Endothelial cell of umbilical vein (primary cell): Measurements from ENCODE around the gene MEGF11. TPM values are rescaled to one million over a fixed set of nuclear protein-coding genes. Genes with fewer than 3 reads are reported as not detected.

Experiments
- BruUV-seq: library from RNA; stranded (reverse); fragments of 400-500 nt; replicated peaks from 2 replicates; lab custom pipeline; 2021; lab: Mats Ljungman, UMichigan
- CTCF ChIA-PET: fragments of 300-600, 350-600 bp; sonication (Branson Sonifier 250); formaldehyde crosslinking; loops from one replicate; lab custom pipeline; 2021; ENCODE audit warnings: antibody characterized with exemption, inconsistent platforms; lab: Charles Lee
- POLR2A ChIA-PET: fragments of 300-600, 350-600 bp; sonication (Branson Sonifier 250); formaldehyde crosslinking; loops from one replicate; lab custom pipeline; 2021; ENCODE audit warnings: antibody characterized with exemption, inconsistent platforms; lab: Charles Lee
- DNase-seq: peaks from one replicate; pipeline ENCODE4 v3.0.0-alpha.2; 2011; ENCODE audit warnings: low read depth, low spot score
- FAIRE-seq: peaks from 2 replicates; lab custom pipeline; 2011; peaks lifted over from hg19 to GRCh38; lab: Jason Lieb, UNC
- H2AFZ ChIP-seq: 2 replicates; pipeline ENCODE4 v1.6.0; 2012; ENCODE audit warnings: low read depth, low read length, control low read depth, inconsistent platforms
- H3K27ac ChIP-seq: 2 replicates; pipeline ENCODE4 v1.5.1; 2011; ENCODE audit warnings: low read depth, mild to moderate bottlenecking, control low read depth, low read length, moderate library complexity; ENCODE audit not compliant: insufficient read depth
- H3K27me3 ChIP-seq, 2 experiments: 2 replicates each; pipeline versions ENCODE4 v1.6.0 to v1.6.1; 2011; ENCODE audit warnings: low read length in 2 of 2, mixed read lengths in 1 of 2; ENCODE audit not compliant: control insufficient read depth in 2 of 2, insufficient read depth in 2 of 2
- H3K36me3 ChIP-seq, 2 experiments: 2 replicates in 1 of 2; 3 replicates in 1 of 2; pipeline ENCODE4 v1.5.1; 2011; ENCODE audit warnings: low read length in 2 of 2, mild to moderate bottlenecking in 1 of 2, moderate library complexity in 1 of 2; ENCODE audit not compliant: control insufficient read depth in 2 of 2, insufficient read depth in 2 of 2; ENCODE audit errors: extremely low read depth in 1 of 2
- H3K4me1 ChIP-seq: 3 replicates; pipeline ENCODE4 v1.5.1; 2011; ENCODE audit warnings: mild to moderate bottlenecking, low read length; ENCODE audit not compliant: control insufficient read depth, insufficient read depth; ENCODE audit errors: extremely low read depth
- H3K4me2 ChIP-seq: 2 replicates; pipeline ENCODE4 v1.6.1; 2011; ENCODE audit warnings: low read length, control low read depth, mixed read lengths; ENCODE audit not compliant: insufficient read depth
- H3K4me3 ChIP-seq, 3 experiments: fragments of 200-600 bp in 1 of 3; sonication (generic), shearing (Covaris generic) in 1 of 3; replicated peaks in 1 of 3; 2 replicates each; pipeline ENCODE4 v1.5.1; 2011 to 2016; ENCODE audit warnings: control low read depth in 3 of 3, low read length in 3 of 3, mild to moderate bottlenecking in 2 of 3, inconsistent platforms in 1 of 3, low read depth in 1 of 3, moderate library complexity in 1 of 3; ENCODE audit not compliant: insufficient read depth in 1 of 3
- H3K79me2 ChIP-seq: 2 replicates; pipeline ENCODE4 v1.6.0; 2012; ENCODE audit warnings: low read length, inconsistent platforms; ENCODE audit not compliant: control insufficient read depth, insufficient read depth
- H3K9ac ChIP-seq: replicated peaks from 2 replicates; pipeline ENCODE3; 2011; ENCODE audit warnings: low read length, control low read depth; ENCODE audit not compliant: insufficient read depth; ENCODE audit errors: extremely low read depth
- H3K9me1 ChIP-seq: replicated peaks from 3 replicates; pipeline ENCODE4 v1.6.0; 2011; ENCODE audit warnings: mild to moderate bottlenecking, low read length; ENCODE audit not compliant: control insufficient read depth, insufficient read depth; ENCODE audit errors: extremely low read depth
- H3K9me3 ChIP-seq: replicated peaks from 2 replicates; pipeline ENCODE4 v1.5.1; 2012; ENCODE audit warnings: low read length, inconsistent platforms; ENCODE audit not compliant: control insufficient read depth, insufficient read depth
- H4K20me1 ChIP-seq: replicated peaks from 2 replicates; pipeline ENCODE3; 2011; ENCODE audit warnings: mild to moderate bottlenecking, low read length; ENCODE audit not compliant: control insufficient read depth, insufficient read depth; ENCODE audit errors: extremely low read depth
- CTCF ChIP-seq, 2 donors: IDR thresholded peaks; 1 replicate in 1 of 2; 2 replicates in 1 of 2; pipeline ENCODE4 v1.5.1; 2011; ENCODE audit warnings: low read length in 2 of 2, mild to moderate bottlenecking in 2 of 2, moderate library complexity in 2 of 2, control low read depth in 1 of 2, inconsistent platforms in 1 of 2, low read depth in 1 of 2; ENCODE audit not compliant: insufficient read depth in 1 of 2; ENCODE audit errors: extremely low read depth in 1 of 2
- JUN ChIP-seq: IDR thresholded peaks from 2 replicates; pipeline ENCODE4 v1.6.1; 2011; ENCODE audit warnings: borderline replicate concordance, low read depth; ENCODE audit not compliant: insufficient read length, insufficient read depth
- POLR2A ChIP-seq: IDR thresholded peaks from 2 replicates; pipeline ENCODE4 v1.6.1; 2012; ENCODE audit warnings: low read depth, mild to moderate bottlenecking, control low read depth, low read length
- dilution Hi-C: fragments of 300-500 bp; cut with MboI; formaldehyde crosslinking; loops from one replicate; pipeline ENCODE4 v1.15.0; 2019; ENCODE audit warnings: low sequenced_read_pairs; ENCODE audit not compliant: extremely low pct_ligation_motif_present
- intact Hi-C: fragments of 100-400 bp; cut with micrococcal nuclease; formaldehyde crosslinking; loops from one replicate; pipeline ENCODE4 v1.10.0; 2022
- polyA plus RNA-seq, 4 experiments: library from polyadenylated mRNA; depleted of rRNA in 3 of 4; stranded (reverse) in 3 of 4; unstranded in 1 of 4; fragments of >200 nt; gene quantifications; 2 replicates each; pipeline versions ENCODE4 v1.2.1 to v1.2.3, GENCODE V29; 2011 to 2012; ENCODE audit warnings: missing spikeins in 1 of 4
- total RNA-seq: library from RNA; stranded (reverse); gene quantifications from 2 replicates; pipeline ENCODE4 v1.2.3, GENCODE V29; 2021

Gene MEGF11
- total and polyA plus RNA-seq, 2 donors (not counting 3 experiments of a cell fraction or from before 2014, with no cell fraction given): not detected

GRCh38 chr15:66249605-66250174, 3.9 kb downstream of the MEGF11 start:
- H3K79me2 ChIP-seq: no peaks in the 10 kb centered on the region
- intact Hi-C loops: no loop called here

More at GRCh38 chr15:66249605-66250174, 3.9 kb downstream of the MEGF11 start:
- ChIA-PET CTCF (interaction anchor here (1.0 to 3.2 kb wide), 2 partner anchors 39 to 248 kb away, joined by 4 to 20 read pairs; partner anchors contain the start of gene SNAPC5), POLR2A (no interaction called here)
- no peak overlapping the region for H3K4me2 ChIP-seq
- no TSS peak for BruUV-seq
- H3K9ac ChIP-seq: no peak overlapping the region
- dilution Hi-C loops: no loop called here
- H3K9me3 ChIP-seq: no peaks in the 10 kb centered on the region
- no peak for TF ChIP-seq POLR2A
- TF ChIP-seq JUN: no peak
- TF ChIP-seq CTCF (IDR thresholded peaks at IDR 0.05; ENCODE audit: extremely low read depth in 1 of 2, insufficient read depth in 1 of 2, low read depth in 1 of 2, low read length in 2 of 2): no peak
- H3K36me3 ChIP-seq: no peaks in the 10 kb centered on the region
- H4K20me1 ChIP-seq: no peaks in the 10 kb centered on the region
- H2AFZ ChIP-seq: no peak overlapping the region
- no peak overlapping the region for H3K27ac ChIP-seq
- FAIRE-seq: no peak
- DNase-seq: no peak
- H3K9me1 ChIP-seq: no peaks in the 10 kb centered on the region
- no peak overlapping the region for H3K4me3 ChIP-seq
- peaks cover 51 to 53% of the 10 kb centered on the region in 2 experiments for H3K27me3 ChIP-seq
- peaks cover 18% of the 10 kb centered on the region for H3K4me1 ChIP-seq
